CD4-positive, alpha-beta T cell treated with Interleukin-10 for 1 hour (primary cell): ENCODE results near the gene SLC19A1.
"Not testable (repeated sequence)": the region's sequence is repeated elsewhere in the genome, so short reads cannot be mapped to it uniquely, and the experiment has no call there.

ENCODE experiments used
- DNase-seq: peaks from one replicate; pipeline ENCODE4 v3.0.0-alpha.2; 2020

The SLC19A1 gene

GRCh38 chr21:45503226-45503625 is 39.0 kb downstream of the SLC19A1 start:
- not testable (repeated sequence) for DNase-seq

GRCh38 chr21:45502600-45502999 is 39.6 kb downstream of the SLC19A1 start:
- no peak for DNase-seq

GRCh38 chr21:45502006-45502345 is 40.3 kb downstream of the SLC19A1 start:
- no peak for DNase-seq

- DNase-seq: not testable (repeated sequence)
These were observed 40.9 kb downstream of the SLC19A1 start for GRCh38 chr21:45501081-45502005.

GRCh38 chr21:45499970-45500577 is 42.2 kb downstream of the SLC19A1 start:
- DNase-seq: no peak

GRCh38 chr21:45499201-45499750 is 43.0 kb downstream of the SLC19A1 start:
- no peak for DNase-seq

GRCh38 chr21:45498646-45499000 is 43.6 kb downstream of the SLC19A1 start:
- no peak for DNase-seq

- no peak for DNase-seq
These were observed 44.2 kb downstream of the SLC19A1 start for GRCh38 chr21:45497846-45498645.

GRCh38 chr21:45496968-45497845 is 45.0 kb downstream of the SLC19A1 start:
- DNase-seq: no peak

- DNase-seq: no peak
These were observed 45.9 kb downstream of the SLC19A1 start for GRCh38 chr21:45496151-45496967.

- no peak for DNase-seq
These were observed 47.2 kb downstream of the SLC19A1 start for GRCh38 chr21:45494851-45495680.

- no peak for DNase-seq
These were observed 47.9 kb downstream of the SLC19A1 start for GRCh38 chr21:45494135-45494850.

- DNase-seq: no peak
These were observed 48.7 kb downstream of the SLC19A1 start for GRCh38 chr21:45493401-45494001.

- DNase-seq: no peak
These were observed 49.5 kb downstream of the SLC19A1 start for GRCh38 chr21:45492765-45493164.

GRCh38 chr21:45491623-45492022 is 50.6 kb downstream of the SLC19A1 start:
- no peak for DNase-seq

- DNase-seq: no peak
These were observed 51.2 kb downstream of the SLC19A1 start for GRCh38 chr21:45491056-45491455.

- no peak for DNase-seq
These were observed 52.0 kb downstream of the SLC19A1 start for GRCh38 chr21:45490049-45490731.

GRCh38 chr21:45489722-45489982 is 52.6 kb downstream of the SLC19A1 start:
- no peak for DNase-seq
